HL-60 (cell line): Measurements from ENCODE around the gene CALHM1.
A peak's percentile ranks its signal among the peaks of the same experiment; 100 is the strongest.

ENCODE experiments used
- DNase-seq, 2 experiments: peaks; one replicate each; pipeline ENCODE4 v3.0.0-alpha.2; 2010 to 2020; ENCODE audit warnings: low read depth in 1 of 2, low spot score in 1 of 2
- H3K27ac ChIP-seq: fragments of 250-450 bp; sonication (Bioruptor Pico); replicated peaks from 2 replicates; pipeline ENCODE4 v1.5.1; 2020; ENCODE audit warnings: mild to moderate bottlenecking, moderate library complexity
- H3K27me3 ChIP-seq: fragments of 250-450 bp; sonication (Bioruptor Pico); 2 replicates; pipeline ENCODE4 v1.5.1; 2021; ENCODE audit warnings: mild to moderate bottlenecking, moderate library complexity; ENCODE audit not compliant: insufficient read depth, poor library complexity, severe bottlenecking
- H3K4me3 ChIP-seq: replicated peaks from 2 replicates; pipeline ENCODE4 v1.5.1; 2011; ENCODE audit warnings: mild to moderate bottlenecking, control low read depth, low read length; ENCODE audit not compliant: insufficient read depth
- CTCF ChIP-seq: IDR thresholded peaks from one replicate; pipeline ENCODE4 v1.5.1; 2011; ENCODE audit warnings: low read length, control low read depth, inconsistent platforms; ENCODE audit not compliant: insufficient read depth
- GABPA ChIP-seq: IDR thresholded peaks from 2 replicates; pipeline ENCODE4 v1.6.1; 2012; ENCODE audit warnings: low read depth
- POLR2AphosphoS5 ChIP-seq: IDR thresholded peaks from 2 replicates; pipeline ENCODE4 v1.6.1; 2012; ENCODE audit warnings: low read depth
- REST ChIP-seq: IDR thresholded peaks from 2 replicates; pipeline ENCODE4 v1.6.1; 2012; ENCODE audit warnings: low read depth; ENCODE audit not compliant: insufficient replicate concordance
- SPI1 ChIP-seq: IDR thresholded peaks from 2 replicates; pipeline ENCODE4 v1.6.1; 2012; ENCODE audit warnings: low read depth, mild to moderate bottlenecking, borderline replicate concordance

Gene CALHM1

GRCh38 chr10:103451091-103451813 is 7.4 kb downstream of the CALHM1 start:
- Histone ChIP-seq H3K27me3 (no peaks in the 10 kb centered on the region), H3K27ac (peak overlapping the region; percentile 38), H3K4me3 (peak overlapping the region; percentile 58)
- DNase-seq = peak in 1 of 2 experiments; percentile 61
- TF ChIP-seq CTCF (no peak), POLR2AphosphoS5 (no peak), REST (no peak), GABPA (no peak), SPI1 (no peak)

GRCh38 chr10:103450201-103450695 is 8.5 kb downstream of the CALHM1 start:
- no peak overlapping the region for H3K4me3 ChIP-seq
- no peak for TF ChIP-seq CTCF
- no peak for TF ChIP-seq REST
- no peak for TF ChIP-seq SPI1
- no peak for TF ChIP-seq POLR2AphosphoS5
- no peak for TF ChIP-seq GABPA
- no peak for DNase-seq
- H3K27me3 ChIP-seq = no peaks in the 10 kb centered on the region
- H3K27ac ChIP-seq = no peak overlapping the region

- DNase-seq = no peak
- no peak overlapping the region for H3K27ac ChIP-seq
These were observed 9.2 kb downstream of the CALHM1 start for GRCh38 chr10:103449208-103450144.

More at GRCh38 chr10:103449208-103450144, 9.2 kb downstream of the CALHM1 start:
- TF ChIP-seq REST (no peak), POLR2AphosphoS5 (peak; percentile 23; the same call in 1 of the 2 replicates)
- Histone ChIP-seq H3K4me3 (no peak overlapping the region), H3K27me3 (no peaks in the 10 kb centered on the region)
